CD4-positive, alpha-beta T cell (primary cell): ENCODE measurements around the gene L3MBTL1. TPM values are rescaled to one million over a fixed set of nuclear protein-coding genes. Genes with fewer than 3 reads are reported as not detected.
A peak's percentile ranks its signal among the peaks of the same experiment; 100 is the strongest.

Experiments used
- ATAC-seq: fragments of 200-7000 bp; cut with Tn5 transposase; one replicate; pipeline ENCODE4 v1.10.0; 2022; ENCODE audit warnings: mild to moderate bottlenecking; ENCODE audit not compliant: poor library complexity
- CTCF ChIA-PET: fragments of 350-600 bp; sonication (Branson Sonifier 250); formaldehyde crosslinking; loops from one replicate; lab custom pipeline; 2021; ENCODE audit warnings: antibody characterized with exemption, inconsistent platforms; lab: Charles Lee
- POLR2A ChIA-PET: fragments of 350-600 bp; sonication (Branson Sonifier 250); formaldehyde crosslinking; loops from one replicate; lab custom pipeline; 2021; ENCODE audit warnings: antibody characterized with exemption, inconsistent platforms; lab: Charles Lee
- DNase-seq, 14 experiments: peaks; one replicate each; pipeline ENCODE4 v3.0.0-alpha.2; 2013 to 2020; ENCODE audit warnings: mixed read lengths in 2 of 14
- H3K27ac ChIP-seq, 2 donors: one replicate each; pipeline versions ENCODE4 v1.5.1 to v1.7.0; 2013; ENCODE audit warnings: low read length in 2 of 2, low read depth in 1 of 2, mild to moderate bottlenecking in 1 of 2
- H3K27me3 ChIP-seq, 2 experiments: 1 replicate in 1 of 2; 2 replicates in 1 of 2; pipeline versions ENCODE4 v1.6.1 to v1.7.0; 2013; ENCODE audit warnings: low read length in 2 of 2, control low read depth in 1 of 2, mild to moderate bottlenecking in 1 of 2, moderate library complexity in 1 of 2; ENCODE audit not compliant: insufficient read depth in 2 of 2, control insufficient read depth in 1 of 2
- H3K36me3 ChIP-seq: one replicate; pipeline ENCODE4 v1.6.1; 2013; ENCODE audit warnings: low read length, control low read depth; ENCODE audit not compliant: insufficient read depth
- H3K4me1 ChIP-seq: one replicate; pipeline ENCODE4 v1.6.1; 2013; ENCODE audit warnings: low read length, control low read depth; ENCODE audit not compliant: insufficient read depth
- H3K4me3 ChIP-seq: one replicate; pipeline ENCODE4 v1.5.1; 2013; ENCODE audit warnings: mild to moderate bottlenecking, low read length, moderate library complexity
- H3K9me3 ChIP-seq, 2 experiments: 1 replicate in 1 of 2; 2 replicates in 1 of 2; pipeline versions ENCODE4 v1.6.1 to v1.7.0; 2013; ENCODE audit warnings: low read length in 2 of 2, mild to moderate bottlenecking in 2 of 2, control low read depth in 1 of 2, moderate library complexity in 1 of 2; ENCODE audit not compliant: control insufficient read depth in 1 of 2, insufficient read depth in 1 of 2
- H3K27ac Mint-ChIP-seq: one replicate; pipeline ENCODE4 v1.8.0; 2020; ENCODE audit warnings: mixed read lengths
- H3K27me3 Mint-ChIP-seq: one replicate; pipeline ENCODE4 v1.8.0; 2021; ENCODE audit warnings: mixed read lengths
- H3K36me3 Mint-ChIP-seq: one replicate; pipeline ENCODE4 v1.8.0; 2021; ENCODE audit warnings: low read depth, mixed read lengths
- H3K4me1 Mint-ChIP-seq: one replicate; pipeline ENCODE4 v1.8.0; 2021; ENCODE audit warnings: low read depth, mixed read lengths
- H3K4me3 Mint-ChIP-seq: one replicate; pipeline ENCODE4 v1.8.0; 2020; ENCODE audit warnings: mild to moderate bottlenecking, mixed read lengths
- H3K9me3 Mint-ChIP-seq: one replicate; pipeline ENCODE4 v1.8.0; 2020; ENCODE audit warnings: mixed read lengths
- CTCF ChIP-seq: fragments of 200-600 bp; IDR thresholded peaks from one replicate; pipeline ENCODE4 v1.8.0; 2022; ENCODE audit warnings: antibody characterized with exemption, mild to moderate bottlenecking
- intact Hi-C, 2 experiments: fragments of 100-400 bp; cut with DNase I in 1 of 2; cut with micrococcal nuclease in 1 of 2; formaldehyde crosslinking; loops; one replicate each; pipeline versions ENCODE4 v1.15.1 to v1.9.0; 2023 to 2025; cut with DNase I, micrococcal nuclease
- total RNA-seq, 174 experiments: library from RNA in 2 of 174; stranded (reverse) in 2 of 174; gene quantifications; one replicate each; pipeline ENCODE4 v1.2.3 and lab custom pipeline; 2021 to 2026

L3MBTL1 gene
- total RNA-seq, 2 experiments from 2014 or later = 10.2 to 10.5 TPM

- H3K9me3 Mint-ChIP-seq = no peaks in the 10 kb centered on the region
- TF ChIP-seq CTCF = no peak
- H3K36me3 ChIP-seq = no peaks in the 10 kb centered on the region
- H3K4me1 ChIP-seq = no peaks in the 10 kb centered on the region
- H3K27ac Mint-ChIP-seq = no peak overlapping the region
- no peaks in the 10 kb centered on the region for H3K4me1 Mint-ChIP-seq
- no peak for DNase-seq
- CTCF ChIA-PET = interaction anchor here (0.5 kb wide), 1 partner anchor 922 kb away, joined by 3 read pairs; no protein-coding TSS in a partner anchor
- no peaks in the 10 kb centered on the region for H3K27me3 Mint-ChIP-seq
- intact Hi-C loops = no loop called here
- no peak for ATAC-seq
- no peak overlapping the region for H3K4me3 ChIP-seq
- no peak overlapping the region for H3K27ac ChIP-seq
- H3K36me3 Mint-ChIP-seq = no peaks in the 10 kb centered on the region
- H3K9me3 ChIP-seq = no peaks in the 10 kb centered on the region
- no peak overlapping the region for H3K4me3 Mint-ChIP-seq
- POLR2A ChIA-PET = no interaction called here
- H3K27me3 ChIP-seq = no peaks in the 10 kb centered on the region
These were observed 72.6 kb downstream of the L3MBTL1 start for GRCh38 chr20:43579861-43580793.

DNA sequence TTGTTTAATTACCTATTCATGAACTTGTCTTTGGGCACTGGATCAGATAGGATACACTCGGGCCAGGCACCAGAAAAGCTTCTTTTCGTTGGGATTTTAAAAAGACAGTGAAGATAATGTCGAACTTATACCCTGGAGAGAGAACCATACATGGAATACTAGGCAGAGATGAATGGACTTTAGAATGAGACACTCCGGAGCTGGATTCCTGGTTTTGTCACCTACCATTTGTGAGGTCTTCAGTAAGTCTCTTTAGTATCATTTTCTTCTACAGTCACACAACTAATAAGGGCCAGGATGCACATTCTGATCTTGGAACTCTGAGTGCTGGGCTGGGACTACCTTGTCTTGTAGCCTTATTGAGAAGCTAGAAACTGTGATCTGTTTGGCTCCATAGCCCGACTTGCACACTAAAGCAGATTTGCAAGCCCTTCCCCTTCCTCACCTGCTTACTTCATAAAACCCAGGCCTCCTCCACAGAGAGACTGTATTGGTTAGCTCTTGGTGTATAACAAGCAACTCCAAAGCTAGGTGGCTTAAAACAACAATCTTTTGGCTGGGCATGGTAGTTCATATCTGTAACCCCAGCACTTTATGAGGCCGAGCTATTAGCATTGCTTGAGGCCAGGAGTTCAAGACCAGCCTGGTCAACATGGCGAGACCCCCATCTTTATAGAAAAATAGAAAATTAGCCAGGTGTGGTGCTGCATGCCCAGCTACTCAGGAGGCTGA lies 75.8 kb downstream of the L3MBTL1 start:
- Histone ChIP-seq H3K27me3 (no peaks in the 10 kb centered on the region), H3K27ac (no peak overlapping the region), H3K36me3 (no peaks in the 10 kb centered on the region), H3K9me3 (no peaks in the 10 kb centered on the region), H3K4me1 (no peaks in the 10 kb centered on the region), H3K4me3 (no peak overlapping the region)
- DNase-seq (no peak), ATAC-seq (no peak)
- H3K36me3 Mint-ChIP-seq = no peaks in the 10 kb centered on the region
- no peaks in the 10 kb centered on the region for H3K9me3 Mint-ChIP-seq
- no peak overlapping the region for H3K4me3 Mint-ChIP-seq
- H3K4me1 Mint-ChIP-seq = no peaks in the 10 kb centered on the region
- ChIA-PET CTCF (interaction anchor here (1.4 to 1.6 kb wide), 2 partner anchors 12 to 69 kb away, joined by 3 read pairs; no protein-coding TSS in a partner anchor), POLR2A (interaction anchor here (0.6 kb wide), 1 partner anchor 31 kb away, joined by 3 read pairs; no protein-coding TSS in a partner anchor)
- no peak overlapping the region for H3K27ac Mint-ChIP-seq
- peaks cover 9% of the 10 kb centered on the region for H3K27me3 Mint-ChIP-seq
- TF ChIP-seq CTCF = no peak
- intact Hi-C loops = no loop called here

GRCh38 chr20:43583982-43584432 lies 76.5 kb downstream of the L3MBTL1 start:
- H3K4me3 Mint-ChIP-seq = no peak overlapping the region
- H3K27me3 ChIP-seq = no peaks in the 10 kb centered on the region
- no peaks in the 10 kb centered on the region for H3K9me3 ChIP-seq
- TF ChIP-seq CTCF = no peak
- POLR2A ChIA-PET = no interaction called here
- DNase-seq = peak in 1 of 14 experiments; percentile 12
- H3K27ac Mint-ChIP-seq = no peak overlapping the region
- no peaks in the 10 kb centered on the region for H3K36me3 Mint-ChIP-seq
- H3K4me3 ChIP-seq = no peak overlapping the region
- no peaks in the 10 kb centered on the region for H3K4me1 Mint-ChIP-seq
- H3K27ac ChIP-seq = no peak overlapping the region
- CTCF ChIA-PET = interaction anchor here (1.4 to 1.6 kb wide), 2 partner anchors 11 to 69 kb away, joined by 3 read pairs; no protein-coding TSS in a partner anchor
- H3K9me3 Mint-ChIP-seq = no peaks in the 10 kb centered on the region
- H3K27me3 Mint-ChIP-seq = peaks cover 9% of the 10 kb centered on the region
- no peaks in the 10 kb centered on the region for H3K36me3 ChIP-seq
- H3K4me1 ChIP-seq = no peaks in the 10 kb centered on the region
- intact Hi-C loops = no loop called here
- no peak for ATAC-seq
